DMS 273 (cell line): Measurements from ENCODE around the gene ZNF217.
"Not testable (repeated sequence)": the region's sequence is repeated elsewhere in the genome, so short reads cannot be mapped to it uniquely, and the experiment has no call there.

ENCODE experiments used
- DNase-seq: peaks from one replicate; lab custom pipeline; 2025; ENCODE audit not compliant: unreplicated experiment; lab: John Stamatoyannopoulos, UW

Gene ZNF217

DNA sequence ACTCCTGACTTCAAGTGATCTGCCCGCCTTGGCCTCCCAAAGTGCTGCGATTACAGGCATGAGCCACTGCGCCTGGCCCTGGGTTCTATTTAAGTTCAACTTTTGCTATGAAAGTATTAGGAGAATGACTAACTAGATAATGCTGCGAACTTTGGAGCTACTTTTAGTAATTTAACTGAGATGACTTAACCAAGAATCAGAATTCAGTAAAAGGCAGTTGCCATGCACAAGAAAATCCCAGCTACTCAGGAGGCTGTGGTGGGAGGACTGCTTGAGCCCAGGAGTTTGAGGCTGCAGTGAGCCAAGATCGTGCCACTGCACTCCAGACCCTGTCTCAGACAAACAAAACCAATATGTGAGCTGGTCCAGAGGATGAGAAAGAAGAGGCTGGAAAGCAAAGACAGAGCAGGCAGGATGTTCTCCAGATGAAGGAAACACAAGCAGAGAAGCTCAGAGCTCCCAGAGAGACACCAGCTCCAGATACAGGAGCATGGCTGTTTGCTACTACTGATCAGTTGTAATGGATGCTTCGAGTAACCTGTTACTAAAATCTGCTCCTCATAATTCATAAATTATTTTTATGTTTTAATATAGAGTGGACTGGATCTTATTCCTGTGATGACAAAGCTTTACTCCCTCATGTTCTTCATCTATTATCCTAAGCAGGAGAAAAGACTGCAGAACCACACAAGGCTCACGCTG is 23.9 kb downstream of the ZNF217 start:
- DNase-seq = no peak

DNA sequence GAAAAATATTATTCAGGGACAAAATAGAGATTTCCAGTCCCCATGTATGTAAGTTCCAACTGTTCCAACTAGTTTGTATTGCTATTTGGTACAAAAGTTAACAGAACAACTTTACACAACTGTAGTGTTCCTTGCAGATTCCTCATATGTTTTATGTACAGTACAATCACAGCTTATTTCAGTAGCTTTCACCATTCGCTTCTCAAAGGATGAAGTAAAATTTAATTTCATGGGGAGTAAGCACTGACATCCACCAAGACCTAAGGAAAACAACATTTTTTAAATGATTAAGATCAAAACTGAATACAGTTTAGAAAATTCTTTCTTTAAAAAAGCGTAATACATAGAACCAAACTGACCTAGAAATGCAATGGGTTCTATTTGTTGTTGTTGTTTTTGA is 24.6 kb downstream of the ZNF217 start:
- no peak for DNase-seq

DNA sequence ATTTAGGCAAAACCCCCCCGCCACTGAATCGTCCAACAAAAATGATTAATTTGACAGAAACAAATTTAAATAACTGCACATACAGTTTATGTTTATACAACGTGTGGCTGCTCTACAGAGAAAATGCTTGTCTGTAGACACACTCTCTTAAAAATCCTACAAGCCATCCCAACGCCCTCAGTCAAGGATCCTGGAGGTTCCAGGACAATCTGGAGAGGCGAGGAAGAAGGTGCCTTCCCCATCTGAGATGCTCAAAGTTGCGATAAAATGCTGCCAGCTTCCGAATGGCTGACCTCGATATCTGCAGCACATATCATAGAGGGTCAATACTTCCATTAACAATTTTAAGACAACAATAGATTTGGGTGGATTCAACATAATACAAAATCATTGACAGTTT is 25.3 kb downstream of the ZNF217 start:
- no peak for DNase-seq

DNA sequence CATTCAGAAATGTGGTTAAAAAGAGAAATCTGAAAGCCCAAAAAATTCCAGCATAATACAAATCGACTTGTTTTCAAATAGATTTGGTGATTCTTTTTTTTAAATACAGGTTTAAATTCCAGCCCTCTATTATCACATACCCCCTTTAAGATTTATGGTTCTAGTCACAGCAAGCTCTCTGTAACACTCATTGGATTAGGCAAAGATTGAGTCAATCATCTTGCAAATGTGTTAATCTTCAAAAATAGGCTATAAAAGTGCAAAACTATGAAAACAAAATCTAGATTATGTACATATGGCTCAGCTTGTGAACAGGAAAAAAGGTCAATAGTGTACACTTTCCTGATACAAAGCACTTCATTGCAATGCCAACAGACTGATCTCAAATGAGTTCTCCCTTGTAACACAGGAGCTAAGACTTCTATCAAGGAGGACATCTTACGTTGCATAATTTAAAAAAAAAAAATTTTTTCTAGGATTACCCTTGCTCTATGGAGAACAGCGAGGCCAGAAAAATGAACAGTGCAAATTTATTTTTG is 26.2 kb downstream of the ZNF217 start:
- no peak for DNase-seq

GRCh38 chr20:53566623-53567022 is 27.0 kb downstream of the ZNF217 start:
- not testable (repeated sequence) for DNase-seq

DNA sequence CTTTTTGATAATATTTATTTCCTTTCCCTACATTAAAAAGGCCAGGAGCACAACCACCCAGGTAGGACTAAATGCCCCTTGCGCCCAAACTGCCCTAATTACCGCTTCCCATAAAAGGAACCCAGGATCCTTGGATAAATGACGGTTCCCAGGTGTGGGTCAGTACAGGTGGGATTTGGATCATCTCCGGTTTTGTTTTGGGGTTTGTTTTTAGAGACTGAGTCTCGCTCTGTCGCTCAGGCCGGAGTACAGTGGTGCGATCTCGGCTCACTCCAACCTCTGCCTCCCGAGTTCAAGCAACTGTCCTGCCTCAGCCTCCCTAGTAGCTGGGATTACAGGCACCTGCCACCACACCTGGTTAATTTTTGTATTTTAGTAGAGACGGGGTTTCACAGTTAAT is 28.4 kb downstream of the ZNF217 start:
- no peak for DNase-seq

DNA sequence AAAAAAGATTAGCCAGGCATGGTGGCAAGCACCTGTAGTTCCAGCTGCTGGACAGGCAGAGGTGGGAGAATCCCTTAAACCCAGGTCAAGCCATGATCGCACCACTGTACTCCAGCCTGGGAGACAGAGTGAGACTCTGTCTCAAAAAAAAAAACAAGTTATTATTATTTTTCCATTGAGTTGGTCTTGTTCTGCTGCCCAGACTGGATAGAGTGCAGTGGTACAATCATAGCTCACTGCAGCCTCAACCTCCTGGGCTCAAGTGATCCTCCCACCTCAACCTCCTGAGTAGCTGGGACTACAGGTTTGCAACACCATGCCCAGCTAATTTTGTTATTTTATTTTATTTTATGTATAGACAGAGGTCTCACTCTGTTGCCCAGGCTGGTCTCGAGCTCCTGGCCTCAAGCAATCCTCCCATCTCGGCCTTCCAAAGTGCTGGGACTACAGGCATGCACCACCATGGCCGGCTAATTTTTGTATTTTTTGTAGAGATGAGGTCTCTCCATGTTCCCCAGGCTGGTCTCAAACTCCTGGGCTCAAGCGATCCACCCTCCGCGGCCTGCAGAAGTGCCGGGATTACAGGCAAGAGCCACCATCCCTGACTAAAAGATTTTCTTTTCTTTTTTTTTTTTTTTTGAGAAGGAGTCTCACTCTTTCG is 31.4 kb downstream of the ZNF217 start:
- not testable (repeated sequence) for DNase-seq

- no peak for DNase-seq
Measured at GRCh38 chr20:53561505-53561904, 32.1 kb downstream of the ZNF217 start.

- DNase-seq = no peak
Measured at GRCh38 chr20:53559816-53560215, 33.8 kb downstream of the ZNF217 start.

GRCh38 chr20:53557130-53557529 is 36.5 kb downstream of the ZNF217 start:
- DNase-seq = no peak

DNA sequence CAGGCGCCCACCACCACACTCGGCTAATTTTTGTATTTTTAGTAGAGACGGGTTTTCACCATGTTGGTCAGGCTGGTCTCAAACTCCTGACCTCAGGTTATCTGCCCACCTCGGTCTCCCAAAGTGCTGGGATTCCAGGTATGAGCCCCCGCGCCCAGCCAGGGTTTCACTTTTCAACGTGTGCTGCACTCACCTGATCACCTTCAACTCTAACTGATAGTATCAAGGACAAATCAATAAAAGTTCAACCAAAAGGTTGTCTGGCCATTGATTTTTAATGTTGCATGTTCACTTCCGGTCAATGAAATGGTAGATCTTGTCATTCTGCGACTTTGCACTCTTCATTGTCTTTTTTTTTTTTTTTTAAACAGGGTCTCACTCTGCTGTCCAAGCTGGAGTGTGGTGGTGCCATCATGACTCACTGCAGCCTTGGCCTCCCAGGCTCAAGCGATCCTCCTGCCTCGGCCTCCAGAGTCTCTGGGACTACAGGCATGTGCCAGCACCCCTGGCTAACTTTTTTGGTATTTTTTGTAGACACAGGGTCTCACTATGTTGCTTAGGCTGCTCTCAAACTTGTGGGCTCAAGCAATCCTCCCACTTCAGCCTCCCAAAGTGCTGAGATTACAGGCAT is 37.3 kb downstream of the ZNF217 start:
- DNase-seq = no peak

- DNase-seq = no peak
Measured at GRCh38 chr20:53555816-53556215, 37.8 kb downstream of the ZNF217 start.

DNA sequence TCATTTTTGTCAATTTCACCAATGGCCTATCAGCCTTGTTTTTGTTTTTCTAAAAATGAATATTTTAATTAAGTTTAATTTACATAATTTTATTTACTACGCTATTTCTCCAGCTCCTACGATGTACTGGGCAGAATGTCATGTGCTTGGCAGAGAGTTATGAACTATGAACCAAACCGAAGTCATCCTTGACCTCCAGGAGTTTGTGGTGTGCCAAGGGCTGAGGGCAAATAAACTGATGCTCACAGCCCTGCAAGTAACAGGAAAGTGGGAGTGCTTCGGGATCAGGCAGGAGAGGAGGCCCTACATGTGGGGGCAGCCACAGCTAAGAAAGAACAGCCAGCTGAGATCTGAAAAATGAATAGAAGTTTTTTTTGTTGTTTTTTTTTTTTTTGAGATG is 38.6 kb downstream of the ZNF217 start:
- DNase-seq = no peak

- DNase-seq = not testable (repeated sequence)
Measured at GRCh38 chr20:53552572-53552893, 41.1 kb downstream of the ZNF217 start.

GRCh38 chr20:53551719-53552571 is 41.7 kb downstream of the ZNF217 start:
- not testable (repeated sequence) for DNase-seq

- no peak for DNase-seq
Measured at GRCh38 chr20:53550280-53551187, 43.1 kb downstream of the ZNF217 start.

- peak; percentile 83 for DNase-seq
Measured at GRCh38 chr20:53547664-53548239, 45.9 kb downstream of the ZNF217 start.

GRCh38 chr20:53539516-53539915 is 54.1 kb downstream of the ZNF217 start:
- DNase-seq = no peak

GRCh38 chr20:53536382-53536781 is 57.3 kb downstream of the ZNF217 start:
- not testable (repeated sequence) for DNase-seq

DNA sequence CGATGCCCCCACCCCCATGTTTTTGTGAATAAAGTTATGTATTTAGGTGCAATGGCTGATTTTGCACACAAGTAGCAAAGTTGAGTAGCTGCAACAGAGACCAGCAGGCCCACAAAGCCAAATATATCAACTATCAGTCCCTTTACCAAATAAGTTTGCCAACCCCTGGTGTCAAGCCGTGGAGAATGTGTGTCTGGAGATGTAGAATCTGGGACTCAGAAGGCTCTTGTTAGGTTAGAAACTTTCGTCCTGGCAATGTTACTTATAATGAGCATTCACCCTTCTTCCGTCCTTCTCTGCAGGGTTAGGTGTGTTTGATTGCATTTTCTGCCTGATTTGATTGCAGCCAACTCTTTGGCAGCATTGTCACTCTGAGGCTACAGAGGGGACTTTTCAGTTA is 57.8 kb downstream of the ZNF217 start:
- DNase-seq = no peak
